GM18505 (cell line): ENCODE results near the gene HOXA10.

ENCODE experiments used
- ATAC-seq: cut with Tn5 transposase; IDR thresholded peaks from one replicate; pipeline ENCODE4 v1.9.1; 2021; ENCODE audit not compliant: unreplicated experiment
- POLR2A ChIP-seq: IDR thresholded peaks from 4 replicates; pipeline ENCODE4 v1.6.1; 2011; ENCODE audit warnings: borderline replicate concordance; ENCODE audit not compliant: insufficient read depth, insufficient read length; ENCODE audit errors: extremely low read depth

The HOXA10 gene

DNA sequence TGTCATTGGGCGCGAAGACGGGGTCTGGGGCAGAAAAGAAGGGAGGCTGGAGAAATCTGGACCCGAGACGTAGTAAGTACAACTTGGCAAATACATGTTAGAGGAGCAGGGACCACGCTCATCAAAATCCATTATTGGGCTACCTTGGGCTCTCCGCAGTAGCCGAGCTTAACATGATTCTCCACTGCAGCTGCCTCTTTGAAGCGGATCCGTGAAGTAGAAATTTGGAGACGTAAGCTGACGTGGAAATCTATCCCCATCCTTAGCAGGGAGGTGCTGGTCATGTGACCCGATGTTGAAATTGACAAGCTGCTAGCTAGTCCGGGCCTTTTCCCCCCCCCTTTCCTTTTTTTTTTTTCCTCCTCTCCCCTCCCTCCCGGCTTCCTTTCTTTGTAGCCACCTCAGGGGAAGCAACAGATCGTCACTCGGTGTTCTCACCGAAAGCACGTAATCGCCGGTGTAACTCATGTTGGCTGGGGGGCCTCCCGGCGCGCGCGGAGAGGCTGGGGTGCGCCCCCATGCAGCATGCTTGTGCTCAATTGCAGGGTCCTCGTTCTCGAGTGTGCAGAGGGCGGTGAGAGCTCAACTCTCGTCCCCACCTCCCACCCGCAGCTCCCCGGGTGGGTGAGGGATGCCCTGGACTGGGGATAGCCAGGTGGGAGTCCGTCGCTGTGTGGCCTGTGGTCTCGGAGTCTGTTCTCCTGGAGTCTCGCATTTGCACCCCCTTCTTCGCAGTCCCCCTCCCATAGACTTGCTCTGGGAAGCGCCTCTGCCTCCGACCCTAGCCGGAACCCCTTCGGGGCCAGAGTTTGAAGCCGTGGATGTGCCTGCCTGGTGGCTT, 11.1 kb upstream of the HOXA10 start, which contains the start of gene HOXA11:
Gene HOXA11, minus strand, starts transcription at position 220 of the 841 bp plus-strand sequence. Its CDS starts 88 bp downstream, at position 132.
- TF ChIP-seq POLR2A: no peak
- ATAC-seq: no peak

DNA sequence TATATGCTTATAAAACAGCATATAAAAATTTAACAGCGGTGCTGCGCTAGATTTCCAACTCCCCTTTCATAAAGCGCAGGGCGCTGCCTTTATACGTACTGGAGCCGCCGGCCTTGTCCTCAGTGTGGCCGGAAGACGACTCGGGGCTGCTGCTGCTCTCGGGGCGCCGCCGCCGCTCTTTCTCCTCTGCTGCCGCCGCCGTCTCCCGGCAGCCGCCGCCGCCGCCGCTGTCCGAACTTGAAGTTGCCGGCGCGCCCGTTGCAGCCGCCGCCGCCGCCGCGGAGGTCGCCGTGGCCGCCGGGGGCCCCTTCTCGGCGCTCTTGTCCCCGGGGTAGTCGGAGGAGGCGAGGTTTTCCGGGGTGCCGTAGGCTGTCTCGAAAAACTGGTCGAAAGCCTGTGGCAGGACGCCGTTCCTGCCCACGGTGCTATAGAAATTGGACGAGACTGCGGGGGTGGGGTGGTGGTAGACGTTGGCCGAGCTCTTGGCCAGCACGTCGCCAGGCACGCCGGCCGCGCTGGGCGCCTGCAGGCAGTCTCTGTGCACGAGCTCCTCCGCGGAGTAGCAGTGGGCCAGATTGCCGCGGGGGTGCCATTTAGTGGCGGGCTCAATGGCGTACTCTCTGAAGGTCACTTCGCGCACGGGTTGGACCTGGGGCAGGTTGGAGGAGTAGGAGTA, 10.4 kb upstream of the HOXA10 start:
- ATAC-seq: no peak
- no peak for TF ChIP-seq POLR2A

DNA sequence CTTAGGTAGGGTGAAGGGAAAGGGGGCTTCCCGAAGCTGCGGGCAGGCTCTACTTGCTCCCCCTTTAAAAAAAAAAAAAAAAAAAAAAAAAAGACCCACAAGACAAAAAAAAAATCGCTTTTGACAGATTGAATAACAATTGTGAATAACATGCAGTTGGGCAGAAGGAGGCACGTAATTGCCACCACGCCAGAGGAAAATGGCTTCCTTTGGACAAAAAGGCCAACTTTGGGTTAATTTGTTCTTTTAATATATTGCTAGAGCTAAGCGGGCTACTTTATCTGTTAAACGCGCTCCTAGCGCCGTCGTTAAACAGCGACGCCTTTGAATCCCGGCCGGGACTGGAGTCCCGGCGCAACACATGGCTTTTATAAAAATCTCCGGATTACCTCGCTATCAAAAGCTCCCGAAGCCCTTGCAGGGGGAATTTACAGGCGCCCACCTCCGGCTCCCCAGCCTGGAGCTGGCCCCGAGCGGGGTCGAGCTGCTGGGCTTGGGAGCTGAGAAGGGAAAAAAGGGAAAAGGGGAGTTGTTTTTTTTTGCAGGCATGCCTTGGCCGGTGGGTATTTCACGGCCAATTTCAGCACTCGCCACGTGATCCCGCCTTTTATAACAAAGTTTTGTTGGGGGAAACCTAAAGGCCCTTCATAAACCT, 9.7 kb upstream of the HOXA10 start:
- ATAC-seq: no peak
- TF ChIP-seq POLR2A: no peak

DNA sequence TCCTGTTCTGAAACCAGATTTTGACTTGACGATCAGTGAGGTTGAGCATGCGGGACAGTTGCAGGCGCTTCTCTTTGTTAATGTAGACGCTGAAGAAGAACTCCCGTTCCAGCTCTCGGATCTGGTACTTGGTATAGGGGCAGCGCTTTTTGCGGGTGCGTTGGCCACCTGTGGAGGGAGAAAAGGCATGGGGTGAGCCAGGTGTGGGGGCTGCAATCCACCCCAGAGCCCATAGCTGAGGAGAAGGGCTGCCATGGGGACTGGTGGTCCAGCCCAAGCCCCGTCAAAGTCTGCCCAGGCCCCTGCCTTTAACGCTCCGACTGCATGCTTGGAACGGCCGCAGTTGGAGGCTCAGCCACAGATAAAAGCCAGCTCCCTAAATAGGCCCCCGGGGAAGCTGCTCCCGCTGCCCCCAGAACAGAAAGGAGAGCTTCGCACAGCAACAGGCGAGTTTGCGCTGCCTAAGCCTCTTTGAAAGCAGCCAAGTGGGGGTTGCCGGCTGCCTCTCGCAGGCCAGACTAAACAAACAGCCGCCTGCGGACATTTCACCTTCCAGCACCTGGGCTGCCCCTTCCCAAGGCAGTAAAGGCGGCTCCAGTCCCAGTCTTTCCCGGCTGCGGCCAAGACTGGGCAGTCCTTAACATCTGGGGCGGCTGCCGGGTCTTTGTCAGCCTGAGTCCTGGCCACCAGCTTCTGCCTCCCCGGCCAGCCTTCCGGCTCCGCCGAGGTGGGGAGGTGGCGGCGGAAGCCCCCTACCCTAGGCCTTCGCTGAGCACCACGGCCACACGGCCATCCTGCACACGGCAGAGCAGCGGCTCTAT, 9.0 kb upstream of the HOXA10 start:
- no peak for TF ChIP-seq POLR2A
- no peak for ATAC-seq

DNA sequence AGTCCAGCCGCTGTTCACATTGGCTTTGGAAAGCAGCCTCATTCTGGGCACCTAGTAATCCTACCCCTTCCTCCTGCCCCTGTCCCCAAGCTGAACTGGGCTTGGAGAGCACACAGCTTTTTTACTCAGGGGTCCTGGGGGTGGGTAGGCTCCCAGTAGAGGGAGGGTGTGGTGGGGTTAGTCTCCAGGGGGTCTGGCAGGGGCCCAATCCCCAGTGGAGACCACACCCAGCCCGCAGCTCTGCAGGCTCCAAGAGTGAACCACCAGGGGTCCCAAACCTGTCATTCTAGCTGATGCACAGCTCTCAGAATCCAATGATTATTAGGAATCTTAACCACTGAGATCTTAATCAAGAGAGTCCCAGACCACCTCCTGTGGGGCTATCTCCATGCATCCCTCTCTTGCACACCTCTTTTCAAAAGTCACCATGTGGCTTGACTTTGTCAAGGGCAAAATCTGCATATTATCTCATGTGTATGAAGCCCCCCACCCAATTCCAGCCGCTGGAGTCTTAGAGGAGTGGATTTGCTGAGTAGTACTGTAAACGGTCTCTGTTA, 8.2 kb upstream of the HOXA10 start:
- TF ChIP-seq POLR2A: no peak
- ATAC-seq: no peak

DNA sequence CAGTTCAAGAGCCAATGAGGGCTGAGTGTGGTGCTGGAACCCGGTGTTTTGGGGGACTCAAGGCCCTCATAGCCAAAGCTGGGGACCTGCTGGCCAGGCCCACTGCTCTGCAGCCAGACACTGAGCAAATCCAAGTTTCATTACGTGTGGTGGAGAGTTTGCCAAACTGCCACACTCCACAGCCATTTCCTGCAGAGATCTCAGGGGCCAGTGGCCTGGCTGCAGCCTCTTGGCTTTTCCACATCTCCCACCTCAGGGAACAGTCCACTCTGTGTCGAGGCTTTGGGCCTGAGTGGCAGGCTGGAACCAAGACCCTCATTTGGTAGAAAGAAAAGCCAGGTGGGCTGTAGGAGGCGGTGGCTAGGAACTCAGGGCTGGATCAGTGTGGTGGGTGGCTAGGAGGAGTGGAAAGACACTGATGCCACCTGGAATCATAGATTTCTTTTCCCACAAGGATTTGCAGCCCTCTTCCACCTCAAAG, 7.7 kb upstream of the HOXA10 start:
- no peak for ATAC-seq

DNA sequence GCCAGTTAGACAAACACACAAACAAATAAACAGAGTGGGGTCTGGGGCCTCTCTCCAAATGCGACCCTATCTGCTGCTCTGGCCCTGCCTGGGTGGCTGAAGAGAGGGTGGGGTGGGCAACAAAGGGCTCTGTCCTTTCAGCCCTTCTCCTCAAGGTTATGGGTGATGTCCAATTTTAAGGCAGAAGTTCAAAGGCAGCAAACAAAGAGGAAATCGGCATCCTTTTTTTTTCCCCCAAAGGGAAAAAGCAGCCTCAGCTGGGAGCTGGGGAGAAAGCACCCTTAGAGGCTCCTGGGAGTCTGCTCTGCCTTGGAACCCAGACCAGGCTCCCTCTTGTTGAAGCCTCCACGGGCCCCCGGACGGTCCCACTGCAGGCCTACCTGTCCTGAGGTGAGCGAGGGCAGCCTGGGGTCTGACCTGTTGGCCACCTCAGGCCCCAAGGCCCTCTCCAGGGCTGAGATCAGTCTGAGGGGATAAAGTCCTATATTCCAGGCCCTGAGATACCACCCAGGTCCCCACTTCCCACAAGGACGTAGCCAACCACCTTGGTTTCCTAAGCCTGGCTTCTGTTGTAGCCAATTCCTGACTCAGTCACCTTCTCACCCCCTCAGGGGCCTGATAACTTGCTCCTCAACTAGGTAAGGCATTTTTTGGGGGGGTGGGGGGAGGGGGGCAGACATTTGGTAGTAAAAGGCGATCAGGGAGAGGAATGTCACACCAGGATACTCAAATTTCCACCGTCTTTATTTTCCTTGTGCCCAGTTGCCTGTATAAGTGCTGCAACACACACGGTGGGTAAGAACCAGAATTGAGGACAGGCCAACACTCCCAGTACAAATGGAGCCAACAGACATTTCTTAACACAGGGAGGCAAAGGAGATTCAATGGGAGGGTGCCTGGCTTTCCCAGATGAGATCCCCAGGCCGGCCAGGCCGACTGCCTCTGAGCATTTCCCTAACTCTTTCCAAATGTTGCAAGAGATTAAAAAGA, 6.6 kb upstream of the HOXA10 start:
- no peak for TF ChIP-seq POLR2A

More for the DNA sequence above, 7.7 kb upstream of the HOXA10 start:
- TF ChIP-seq POLR2A: no peak

DNA sequence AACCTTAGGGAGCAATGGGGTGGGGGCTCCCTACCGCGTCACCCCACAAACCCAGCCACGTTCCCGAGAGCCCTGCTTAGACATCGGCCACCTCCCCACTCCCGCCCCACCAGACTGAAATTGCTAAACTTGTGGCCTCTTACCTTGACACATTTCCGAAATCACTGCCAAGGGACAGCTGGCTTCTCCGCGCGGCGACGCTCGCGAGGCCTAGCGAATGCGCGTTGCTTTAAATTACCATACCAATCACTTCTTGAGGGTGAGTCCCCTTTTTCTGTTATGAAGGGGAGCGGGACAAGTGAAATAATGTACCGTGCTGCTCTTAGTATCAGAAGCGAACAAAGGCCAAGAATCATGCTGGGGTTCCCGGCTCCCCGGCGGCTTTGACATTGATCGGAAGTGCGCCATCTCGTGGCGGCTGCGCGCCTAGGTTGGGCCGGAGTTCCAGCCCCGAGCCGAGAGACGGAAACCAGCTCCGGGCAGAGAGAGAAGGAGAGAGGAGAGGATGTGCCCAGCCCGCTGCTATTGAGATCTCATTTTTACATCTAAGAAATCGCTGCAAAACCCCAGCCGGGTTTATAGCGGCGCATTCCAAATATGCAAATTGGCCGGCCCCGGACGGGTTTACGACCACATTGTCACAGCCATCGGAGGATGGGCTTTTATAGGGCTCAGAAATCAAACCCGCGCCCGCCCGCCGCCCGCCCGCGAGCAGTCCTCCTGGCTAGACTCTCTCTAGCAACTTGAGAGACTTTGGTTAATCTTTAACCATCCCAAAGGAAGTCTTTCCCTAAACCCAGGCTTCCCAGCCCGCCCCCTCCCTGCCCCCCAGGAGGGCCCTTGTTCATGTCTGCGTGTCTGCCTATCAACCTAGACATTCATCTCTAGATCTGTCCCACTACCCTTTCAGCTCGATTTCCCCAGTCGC, 5.6 kb upstream of the HOXA10 start:
- ATAC-seq: no peak
- no peak for TF ChIP-seq POLR2A

More for the DNA sequence above, 6.6 kb upstream of the HOXA10 start:
- no peak for ATAC-seq

DNA sequence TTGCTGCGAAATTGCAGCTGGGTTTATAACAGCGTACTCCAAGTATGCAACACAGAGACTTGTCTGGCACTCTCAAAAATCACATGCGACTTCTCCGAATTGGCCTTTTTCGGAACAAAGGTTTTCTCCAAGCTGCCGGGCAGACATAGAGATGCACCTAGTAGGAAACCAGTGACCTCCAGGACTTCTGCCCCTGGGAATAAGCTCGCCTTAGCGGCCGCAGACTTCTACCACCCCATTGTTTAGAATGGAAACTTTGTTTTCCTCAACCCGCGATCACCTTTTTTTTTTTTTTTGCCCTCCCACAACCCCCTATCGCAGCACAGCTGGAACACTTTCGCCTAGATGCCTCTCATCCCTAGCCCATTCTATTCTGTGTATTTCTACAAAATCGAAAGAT, 4.9 kb upstream of the HOXA10 start:
- no peak for TF ChIP-seq POLR2A
- ATAC-seq: no peak

DNA sequence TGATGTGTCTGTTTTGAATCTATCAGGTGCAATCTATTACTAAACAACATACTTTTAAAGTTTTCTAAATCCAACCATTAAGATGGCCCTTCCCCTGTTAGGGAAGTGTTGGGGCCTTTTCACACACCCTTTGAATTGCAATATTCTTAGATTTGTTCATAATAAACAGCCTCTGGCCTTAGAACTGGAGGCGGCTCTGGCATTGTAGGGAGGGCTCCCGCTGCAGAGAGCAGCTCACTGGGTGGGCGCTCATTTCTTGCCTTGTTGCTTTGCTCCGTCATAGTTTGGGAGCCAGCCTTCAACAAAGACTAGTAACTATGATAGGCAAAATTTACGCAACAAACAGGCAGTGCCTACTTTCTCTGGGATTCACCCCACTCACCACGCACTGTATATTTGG, 4.2 kb upstream of the HOXA10 start:
- ATAC-seq: no peak
- no peak for TF ChIP-seq POLR2A
